ENCODE measurements around the gene MAPKAPK2. TPM values are rescaled to one million over a fixed set of nuclear protein-coding genes. Genes with fewer than 3 reads are reported as not detected.

The MAPKAPK2 gene
- polyA plus RNA-seq, 1 donor from 2014 or later, result 9.0 TPM

DNA sequence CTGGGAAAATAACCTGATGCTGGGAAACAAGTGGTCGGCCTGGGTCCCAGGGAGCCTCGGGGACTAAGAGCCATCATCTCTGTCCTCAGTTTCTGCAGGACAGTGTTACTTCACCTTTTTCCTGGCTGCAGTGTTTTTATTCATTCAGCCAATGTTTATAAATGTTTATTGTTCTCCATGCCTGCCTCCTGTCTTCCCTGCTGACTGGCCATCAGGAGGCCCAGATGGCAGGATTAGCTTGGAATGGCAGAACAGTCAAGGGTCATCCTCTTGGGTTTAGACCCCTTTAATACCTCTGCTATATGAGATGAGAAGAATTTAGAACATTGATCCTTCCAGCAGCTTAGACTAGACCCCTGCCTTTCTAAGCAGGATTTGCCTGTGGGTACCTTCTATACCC lies 13.3 kb downstream of the MAPKAPK2 start:
- Histone ChIP-seq H4K20me1 (ENCODE audit: insufficient read depth) (no peaks in the 10 kb centered on the region), H3K9me3 (ENCODE audit: low read length) (no peaks in the 10 kb centered on the region), H3K9ac (ENCODE audit: low read length) (no peak overlapping the region), H3K27ac (ENCODE audit: low read length) (no peak overlapping the region), H3K4me2 (ENCODE audit: low read length) (no peak overlapping the region), H3K4me3 (ENCODE audit: low read length) (no peak overlapping the region), H3F3A (ENCODE audit: insufficient read depth, low read length, poor library complexity, severe bottlenecking) (no peaks in the 10 kb centered on the region), H3K36me3 (ENCODE audit: insufficient read depth, low read length) (no peaks in the 10 kb centered on the region), H3K9me2 (ENCODE audit: insufficient read depth, low read length) (no peaks in the 10 kb centered on the region), H2AFZ (ENCODE audit: low read depth, low read length) (no peak overlapping the region), H3K79me2 (replicated peaks; ENCODE audit: insufficient read depth, low read length) (peaks cover 24% of the 10 kb centered on the region), H3K27me3 (ENCODE audit: insufficient read depth, low read depth, low read length) (no peaks in the 10 kb centered on the region)
- TF ChIP-seq TAF1 (IDR thresholded peaks at IDR 0.05; ENCODE audit: low read depth) (no peak), MXI1 (conservative IDR thresholded peaks at IDR 0.05; ENCODE audit: poor library complexity, severe bottlenecking) (no peak), EZH2 (IDR thresholded peaks at IDR 0.05; ENCODE audit: borderline replicate concordance, insufficient read depth, low read length, poor library complexity, severe bottlenecking) (no peak), EP300 (conservative IDR thresholded peaks at IDR 0.05; ENCODE audit: poor library complexity, severe bottlenecking) (no peak)
- TF ChIP-seq, protein P1, sequence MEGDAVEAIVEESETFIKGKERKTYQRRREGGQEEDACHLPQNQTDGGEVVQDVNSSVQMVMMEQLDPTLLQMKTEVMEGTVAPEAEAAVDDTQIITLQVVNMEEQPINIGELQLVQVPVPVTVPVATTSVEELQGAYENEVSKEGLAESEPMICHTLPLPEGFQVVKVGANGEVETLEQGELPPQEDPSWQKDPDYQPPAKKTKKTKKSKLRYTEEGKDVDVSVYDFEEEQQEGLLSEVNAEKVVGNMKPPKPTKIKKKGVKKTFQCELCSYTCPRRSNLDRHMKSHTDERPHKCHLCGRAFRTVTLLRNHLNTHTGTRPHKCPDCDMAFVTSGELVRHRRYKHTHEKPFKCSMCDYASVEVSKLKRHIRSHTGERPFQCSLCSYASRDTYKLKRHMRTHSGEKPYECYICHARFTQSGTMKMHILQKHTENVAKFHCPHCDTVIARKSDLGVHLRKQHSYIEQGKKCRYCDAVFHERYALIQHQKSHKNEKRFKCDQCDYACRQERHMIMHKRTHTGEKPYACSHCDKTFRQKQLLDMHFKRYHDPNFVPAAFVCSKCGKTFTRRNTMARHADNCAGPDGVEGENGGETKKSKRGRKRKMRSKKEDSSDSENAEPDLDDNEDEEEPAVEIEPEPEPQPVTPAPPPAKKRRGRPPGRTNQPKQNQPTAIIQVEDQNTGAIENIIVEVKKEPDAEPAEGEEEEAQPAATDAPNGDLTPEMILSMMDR (IDR thresholded peaks at IDR 0.05; ENCODE audit: poor library complexity, severe bottlenecking), result no peak

DNA sequence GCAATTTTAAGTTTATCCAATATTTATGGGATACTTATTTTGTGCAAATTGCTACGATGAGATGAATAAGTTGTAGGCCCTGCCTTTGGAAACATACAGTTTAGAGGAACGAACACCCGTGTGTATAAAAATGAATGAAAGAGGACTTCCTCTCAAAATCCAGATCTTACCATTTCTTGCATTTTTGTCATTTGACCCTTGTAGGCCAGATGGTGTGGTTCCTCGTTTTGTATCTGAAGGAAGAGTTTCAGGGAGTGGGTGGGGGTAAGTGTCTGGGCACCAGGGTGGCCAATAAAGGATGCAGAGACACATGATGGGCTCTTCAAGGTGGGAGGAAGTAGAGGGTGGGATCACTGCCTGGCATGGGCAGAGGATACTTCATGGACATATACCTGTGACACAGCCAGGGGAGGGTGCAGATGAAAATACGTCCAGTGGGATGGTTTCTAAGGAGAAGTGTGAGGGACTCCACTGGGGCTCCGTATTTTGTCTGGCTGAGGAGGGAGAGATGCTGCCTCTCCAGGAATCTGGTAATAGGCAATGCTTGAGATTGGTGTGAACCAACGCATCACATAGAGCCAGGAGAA lies 14.4 kb downstream of the MAPKAPK2 start:
- Histone ChIP-seq H3F3A (ENCODE audit: insufficient read depth, low read length, poor library complexity, severe bottlenecking) (no peaks in the 10 kb centered on the region), H3K9me2 (ENCODE audit: insufficient read depth, low read length) (no peaks in the 10 kb centered on the region), H3K79me2 (replicated peaks; ENCODE audit: insufficient read depth, low read length) (peaks cover 22% of the 10 kb centered on the region), H4K20me1 (ENCODE audit: insufficient read depth) (no peaks in the 10 kb centered on the region), H3K36me3 (ENCODE audit: insufficient read depth, low read length) (no peaks in the 10 kb centered on the region), H3K4me2 (ENCODE audit: low read length) (no peak overlapping the region), H3K9ac (ENCODE audit: low read length) (no peak overlapping the region), H3K9me3 (ENCODE audit: low read length) (no peaks in the 10 kb centered on the region), H3K27ac (ENCODE audit: low read length) (no peak overlapping the region), H2AFZ (ENCODE audit: low read depth, low read length) (no peak overlapping the region), H3K27me3 (ENCODE audit: insufficient read depth, low read depth, low read length) (no peaks in the 10 kb centered on the region), H3K4me3 (ENCODE audit: low read length) (no peak overlapping the region)
- TF ChIP-seq EP300 (conservative IDR thresholded peaks at IDR 0.05; ENCODE audit: poor library complexity, severe bottlenecking) (no peak), RAD21 (conservative IDR thresholded peaks at IDR 0.05) (no peak), REST (IDR thresholded peaks at IDR 0.05; ENCODE audit: borderline replicate concordance) (no peak), TAF1 (IDR thresholded peaks at IDR 0.05; ENCODE audit: low read depth) (no peak), EZH2 (IDR thresholded peaks at IDR 0.05; ENCODE audit: borderline replicate concordance, insufficient read depth, low read length, poor library complexity, severe bottlenecking) (no peak), POLR2AphosphoS5 (IDR thresholded peaks at IDR 0.05) (no peak), SMC3 (conservative IDR thresholded peaks at IDR 0.05; ENCODE audit: poor library complexity) (no peak), MXI1 (conservative IDR thresholded peaks at IDR 0.05; ENCODE audit: poor library complexity, severe bottlenecking) (no peak)
- TF ChIP-seq, protein P1 (IDR thresholded peaks at IDR 0.05; ENCODE audit: poor library complexity, severe bottlenecking), result no peak
